ENCODE measurements around the gene GOLGA8A.
"Not testable (repeated sequence)": the region's sequence is repeated elsewhere in the genome, so short reads cannot be mapped to it uniquely, and the experiment has no call there.

DNA sequence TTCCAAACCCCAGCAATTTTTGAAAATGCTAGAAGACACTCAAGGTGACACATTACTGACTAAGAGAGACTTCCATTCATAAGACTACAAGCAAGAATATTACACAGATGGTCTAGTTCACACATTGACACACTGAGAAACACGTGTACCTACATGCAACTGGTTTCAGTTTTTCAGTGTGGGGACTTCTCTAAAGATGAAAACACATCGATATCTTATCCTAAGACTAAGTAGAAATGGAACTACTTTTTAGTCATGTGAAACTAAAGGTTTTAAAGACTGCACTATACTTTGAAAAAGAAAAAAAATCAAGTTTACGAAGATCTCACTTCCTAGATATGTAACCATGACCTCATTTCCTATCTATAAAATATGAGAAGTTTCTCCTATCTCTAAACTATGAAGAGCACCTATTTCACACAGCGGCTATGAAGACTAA, 34.4 kb downstream of the GOLGA8A start:
- TF ChIP-seq, protein P1, sequence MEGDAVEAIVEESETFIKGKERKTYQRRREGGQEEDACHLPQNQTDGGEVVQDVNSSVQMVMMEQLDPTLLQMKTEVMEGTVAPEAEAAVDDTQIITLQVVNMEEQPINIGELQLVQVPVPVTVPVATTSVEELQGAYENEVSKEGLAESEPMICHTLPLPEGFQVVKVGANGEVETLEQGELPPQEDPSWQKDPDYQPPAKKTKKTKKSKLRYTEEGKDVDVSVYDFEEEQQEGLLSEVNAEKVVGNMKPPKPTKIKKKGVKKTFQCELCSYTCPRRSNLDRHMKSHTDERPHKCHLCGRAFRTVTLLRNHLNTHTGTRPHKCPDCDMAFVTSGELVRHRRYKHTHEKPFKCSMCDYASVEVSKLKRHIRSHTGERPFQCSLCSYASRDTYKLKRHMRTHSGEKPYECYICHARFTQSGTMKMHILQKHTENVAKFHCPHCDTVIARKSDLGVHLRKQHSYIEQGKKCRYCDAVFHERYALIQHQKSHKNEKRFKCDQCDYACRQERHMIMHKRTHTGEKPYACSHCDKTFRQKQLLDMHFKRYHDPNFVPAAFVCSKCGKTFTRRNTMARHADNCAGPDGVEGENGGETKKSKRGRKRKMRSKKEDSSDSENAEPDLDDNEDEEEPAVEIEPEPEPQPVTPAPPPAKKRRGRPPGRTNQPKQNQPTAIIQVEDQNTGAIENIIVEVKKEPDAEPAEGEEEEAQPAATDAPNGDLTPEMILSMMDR (IDR thresholded peaks at IDR 0.05), result not testable (repeated sequence)
- not testable (repeated sequence) for TF ChIP-seq POLR2A (IDR thresholded peaks at IDR 0.05)

Measured in heart left ventricle (tissue), 13 donors.